Stimulated activated CD8-positive, alpha-beta memory T cell treated with anti-CD3 and anti-CD28 coated beads, Interleukin-4, amount 100 ng/mL, for 1 hour (primary cell): ENCODE results near the gene UCKL1.
A peak's percentile ranks its signal among the peaks of the same experiment; 100 is the strongest.
"Not testable (repeated sequence)": the region's sequence is repeated elsewhere in the genome, so short reads cannot be mapped to it uniquely, and the experiment has no call there.

Experiments
- DNase-seq, 2 donors: peaks; one replicate each; pipeline ENCODE4 v3.0.0-alpha.2; 2020; ENCODE audit warnings: low read depth in 2 of 2, low spot score in 1 of 2

UCKL1 gene

GRCh38 chr20:63924241-63924640 lies 32.0 kb downstream of the UCKL1 start:
- DNase-seq: no peak

- DNase-seq: no peak
Measured at GRCh38 chr20:63923651-63924050, 32.6 kb downstream of the UCKL1 start.

GRCh38 chr20:63920226-63920625 lies 36.0 kb downstream of the UCKL1 start:
- no peak for DNase-seq

GRCh38 chr20:63919130-63919529 lies 37.1 kb downstream of the UCKL1 start:
- DNase-seq: no peak

- no peak for DNase-seq
Measured at GRCh38 chr20:63917811-63918210, 38.4 kb downstream of the UCKL1 start.

- DNase-seq: not testable (repeated sequence)
Measured at GRCh38 chr20:63916371-63916939, 39.8 kb downstream of the UCKL1 start.

GRCh38 chr20:63915471-63915870 lies 40.7 kb downstream of the UCKL1 start:
- DNase-seq: no peak

GRCh38 chr20:63913768-63914167 lies 42.4 kb downstream of the UCKL1 start:
- DNase-seq: no peak

GRCh38 chr20:63911176-63911575 lies 45.0 kb downstream of the UCKL1 start:
- DNase-seq: no peak

GRCh38 chr20:63908008-63908682 lies 48.1 kb downstream of the UCKL1 start:
- DNase-seq: no peak

GRCh38 chr20:63903796-63904561 lies 52.2 kb downstream of the UCKL1 start:
- DNase-seq: no peak

GRCh38 chr20:63900413-63900812 lies 55.8 kb downstream of the UCKL1 start:
- DNase-seq: no peak

GRCh38 chr20:63898882-63899558 lies 57.2 kb downstream of the UCKL1 start:
- DNase-seq: no peak

- no peak for DNase-seq
Measured at GRCh38 chr20:63897978-63898561, 58.1 kb downstream of the UCKL1 start.

GRCh38 chr20:63896264-63897105 lies 59.7 kb downstream of the UCKL1 start:
- no peak for DNase-seq

GRCh38 chr20:63895952-63896263 lies 60.3 kb downstream of the UCKL1 start:
- no peak for DNase-seq

- no peak for DNase-seq
Measured at GRCh38 chr20:63895202-63895951, 60.8 kb downstream of the UCKL1 start.

- peak; percentile 86 to 94 for DNase-seq
Measured at GRCh38 chr20:63894358-63895201, 61.6 kb downstream of the UCKL1 start, which contains the start of gene DNAJC5. Gene DNAJC5, plus strand, starts transcription at chr20:63895126. Its CDS starts 33,220 bp downstream, at chr20:63928346.

- DNase-seq: no peak
Measured at GRCh38 chr20:63893999-63894357, 62.2 kb downstream of the UCKL1 start.
